ENCODE results near the gene SH3TC1.

SH3TC1 gene

DNA sequence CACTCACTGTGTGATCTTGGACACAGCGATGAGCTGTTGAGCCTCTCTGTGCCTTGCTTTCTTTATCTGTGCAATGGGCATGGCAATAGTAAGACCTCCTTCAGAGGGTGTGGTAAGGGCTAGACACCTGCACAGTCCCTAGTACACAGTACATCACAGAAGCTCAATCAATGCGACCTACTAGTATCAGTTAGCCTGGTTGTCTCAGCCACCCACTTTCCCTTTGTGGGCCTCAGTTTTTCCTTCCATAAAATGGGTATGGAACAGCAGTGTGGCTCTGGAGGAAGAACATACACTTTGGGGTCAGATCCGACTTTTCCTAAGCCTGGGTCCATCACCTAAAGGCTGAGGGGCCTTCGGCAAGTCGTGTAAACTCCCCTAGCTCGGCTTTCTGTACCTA lies 67.0 kb downstream of the SH3TC1 start:
- no peak for ATAC-seq

DNA sequence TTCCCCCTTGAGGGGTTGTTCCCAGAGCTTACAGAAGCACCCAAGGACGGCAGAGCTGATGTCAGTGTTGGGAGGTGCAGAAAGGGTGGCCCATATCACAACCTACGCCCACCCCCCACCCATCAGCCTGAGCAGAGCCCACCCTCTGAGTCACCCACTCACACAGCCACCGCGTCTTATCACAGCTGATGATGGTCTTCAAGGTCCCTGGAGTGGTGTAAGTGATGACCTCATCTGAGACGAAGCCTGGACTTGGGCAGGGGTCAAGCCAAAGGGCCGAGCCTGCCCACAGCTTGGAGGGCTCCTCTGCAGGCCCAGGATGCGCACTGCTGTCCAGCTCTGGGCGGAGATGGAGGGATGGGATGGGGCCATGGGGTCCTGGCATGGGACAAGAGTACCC lies 67.4 kb downstream of the SH3TC1 start:
- ATAC-seq, result no peak

DNA sequence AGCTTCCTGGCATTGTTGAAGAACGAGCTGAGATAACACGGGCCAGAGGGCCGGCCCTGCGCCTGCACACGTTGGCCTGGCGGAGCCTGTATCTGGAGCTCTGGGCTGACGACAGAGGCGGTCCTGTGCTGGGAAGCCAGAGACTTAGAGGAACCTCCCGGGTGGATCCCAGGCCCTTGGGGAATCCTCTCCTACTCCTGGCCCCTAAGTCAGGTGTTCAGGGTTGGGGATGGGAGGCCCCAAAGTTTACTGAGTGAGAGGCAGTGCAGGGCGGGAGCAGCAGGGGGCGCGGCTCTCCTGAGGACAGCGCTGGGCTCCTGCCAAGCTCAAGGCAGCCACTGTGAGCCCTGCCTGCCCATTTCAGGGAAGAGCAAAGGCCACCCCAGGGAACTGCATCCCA lies 68.0 kb downstream of the SH3TC1 start:
- peak in 1 of 2 donors; percentile 20 for ATAC-seq

- no peak for ATAC-seq
Observed at GRCh38 chr4:8268211-8268610, 69.1 kb downstream of the SH3TC1 start.

- no peak for ATAC-seq
Observed at GRCh38 chr4:8268901-8269534, 69.9 kb downstream of the SH3TC1 start.

GRCh38 chr4:8269535-8270417 lies 70.7 kb downstream of the SH3TC1 start, which contains the start of gene HTRA3:
TSS of gene HTRA3 (plus strand) at chr4:8269754. CDS start at chr4:8269969, 215 bp downstream.
- ATAC-seq, result no peak

DNA sequence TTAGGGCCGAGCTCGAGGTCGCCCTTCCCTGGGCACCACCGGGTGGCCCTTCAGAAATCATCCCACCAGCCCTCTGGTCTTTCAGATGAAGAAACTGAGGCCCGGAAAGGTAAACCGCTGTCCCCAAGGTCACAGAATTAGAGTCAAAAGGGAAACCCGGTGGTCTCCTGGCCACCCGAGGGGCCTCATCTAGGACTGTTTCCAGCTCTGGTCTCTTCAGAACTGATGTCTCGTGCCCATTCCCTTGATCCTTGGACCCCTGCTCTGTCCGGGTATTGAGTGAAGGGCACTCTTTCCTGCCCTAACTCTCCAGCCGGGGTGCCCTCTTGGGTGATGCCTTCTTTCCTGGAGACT lies 71.3 kb downstream of the SH3TC1 start:
- ATAC-seq, result no peak

GRCh38 chr4:8270912-8271815 lies 72.1 kb downstream of the SH3TC1 start:
- ATAC-seq, result no peak

DNA sequence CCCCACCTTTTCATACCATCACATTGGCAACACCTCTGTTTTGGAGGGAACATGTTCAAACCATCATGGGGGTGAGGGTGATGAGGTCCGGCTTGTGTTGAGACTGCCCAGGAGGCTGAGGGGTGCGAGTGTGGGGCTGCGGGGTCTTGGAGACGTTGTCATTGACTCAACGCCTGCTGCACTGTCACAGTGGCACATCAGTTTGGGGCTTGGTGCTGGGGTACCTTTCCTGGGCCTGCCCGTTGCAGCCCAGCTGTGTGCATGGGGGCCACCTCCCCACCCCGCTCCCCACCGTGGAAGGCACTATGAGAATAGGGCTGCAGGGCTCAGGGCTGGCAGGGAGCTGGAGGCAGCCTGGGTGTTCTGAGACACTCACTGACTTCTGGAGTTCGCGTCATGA lies 72.7 kb downstream of the SH3TC1 start:
- ATAC-seq, result no peak

DNA sequence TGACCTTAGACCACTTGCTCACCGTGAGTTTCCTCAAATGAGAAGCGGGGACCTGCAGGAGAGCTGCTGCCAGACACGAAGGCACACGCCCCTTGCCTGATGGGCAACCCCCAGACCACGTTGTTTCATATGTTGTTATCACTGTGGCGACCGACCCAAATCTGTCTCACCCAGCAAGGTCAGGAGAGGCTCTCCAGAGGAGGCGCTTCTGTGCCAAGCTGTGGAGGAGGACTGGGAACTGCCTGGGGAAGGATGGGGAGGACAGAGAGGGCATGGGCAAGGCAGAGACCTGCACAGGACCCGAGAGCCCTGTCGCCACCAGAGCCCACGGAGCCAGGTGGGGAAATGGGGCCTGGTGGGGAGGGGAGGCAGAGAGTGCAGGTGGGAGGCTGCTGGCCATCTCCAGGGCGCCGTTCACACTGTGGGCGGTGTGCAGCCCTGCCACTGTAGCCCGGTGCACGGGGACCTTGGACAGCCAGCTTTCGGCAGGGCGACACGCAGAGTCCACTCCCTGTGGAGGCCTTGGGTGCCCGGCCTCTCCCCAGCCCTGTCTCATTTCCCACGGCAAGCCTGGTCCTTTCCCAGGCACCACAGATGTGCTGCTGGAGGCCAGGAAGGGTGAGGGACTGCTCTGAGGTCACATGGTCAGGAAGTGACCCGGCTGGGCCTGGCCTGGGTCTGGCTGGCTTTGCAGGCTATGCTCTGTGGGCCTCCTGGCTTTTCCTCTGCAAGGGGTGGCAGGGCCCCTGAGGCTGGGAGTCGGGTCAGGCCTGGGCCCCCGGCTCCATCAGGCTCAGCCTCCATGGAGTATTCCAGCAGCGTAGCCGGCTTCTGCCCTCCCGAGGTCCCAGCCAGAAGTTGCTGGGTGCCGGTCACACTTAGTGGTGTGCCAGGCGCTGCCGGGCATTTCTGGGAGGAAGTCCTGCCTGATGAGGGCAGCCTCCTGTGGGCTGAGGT lies 73.7 kb downstream of the SH3TC1 start:
- ATAC-seq, result no peak

DNA sequence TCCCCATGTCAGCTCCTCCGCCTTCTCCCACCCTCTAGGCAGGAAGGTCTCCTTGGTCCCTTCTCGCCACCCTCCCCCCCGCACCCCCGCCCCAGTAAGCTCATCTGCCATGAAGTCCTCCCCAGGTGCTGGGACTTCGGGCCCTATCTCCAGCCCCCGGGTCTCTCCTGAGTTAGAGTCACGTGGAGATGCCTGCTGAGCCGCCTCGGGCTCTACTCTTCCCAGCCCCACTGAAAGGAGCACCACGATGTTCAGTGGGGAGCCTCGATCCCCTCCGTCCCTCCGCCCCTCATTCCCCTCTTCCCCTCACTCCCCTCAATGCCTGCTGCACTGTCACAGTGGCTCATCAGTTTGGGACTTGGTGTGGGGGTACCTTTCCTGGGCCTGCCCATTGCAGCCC lies 74.4 kb downstream of the SH3TC1 start:
- no peak for ATAC-seq

DNA sequence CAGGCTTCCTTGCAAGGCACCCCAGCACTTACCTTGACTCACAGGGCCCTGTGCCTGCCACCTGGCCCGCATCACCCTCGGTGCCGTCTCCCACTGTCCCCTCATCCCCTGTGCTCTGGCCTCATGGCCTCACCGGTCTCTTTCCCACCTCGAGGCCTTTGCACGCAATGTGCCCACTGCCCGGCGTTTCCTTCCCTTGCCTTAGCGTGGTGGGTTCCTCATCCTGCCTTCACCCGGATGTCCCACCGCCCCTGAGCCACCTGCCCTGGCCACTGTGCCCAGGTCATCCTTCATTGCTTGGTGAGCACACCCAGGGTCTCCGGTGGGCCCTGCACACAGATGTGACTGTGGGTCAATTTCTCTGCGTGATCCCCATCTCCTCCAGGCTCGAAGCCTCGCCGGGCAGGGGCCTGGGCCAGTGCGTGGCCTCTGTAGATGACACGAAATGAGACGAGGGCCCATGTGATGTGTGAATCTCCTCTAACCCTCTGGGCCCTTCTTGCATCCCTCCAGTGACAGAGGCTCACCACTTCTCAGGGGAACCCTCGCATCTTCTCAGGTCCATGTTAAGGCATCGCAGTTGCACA lies 75.1 kb downstream of the SH3TC1 start:
- no peak for ATAC-seq

- ATAC-seq, result no peak
Observed at GRCh38 chr4:8274765-8275547, 75.9 kb downstream of the SH3TC1 start.

DNA sequence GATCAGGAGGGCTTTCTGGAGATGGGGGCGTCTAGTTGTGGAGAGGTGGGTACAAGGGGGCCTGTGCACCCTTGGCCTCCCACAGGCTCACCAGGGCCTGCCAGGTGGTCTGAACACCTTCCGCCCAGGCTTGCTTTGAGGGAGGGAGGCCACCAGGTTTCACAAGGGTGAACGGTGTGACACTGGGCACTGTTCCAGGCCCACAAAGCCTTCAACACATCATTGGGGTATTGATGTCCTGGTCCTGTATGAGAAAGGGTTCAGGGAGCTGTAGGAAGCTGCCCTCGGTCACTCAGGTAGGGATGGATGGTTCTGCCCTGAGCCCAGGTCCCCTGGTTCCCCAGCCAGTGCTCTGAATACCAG lies 76.4 kb downstream of the SH3TC1 start:
- ATAC-seq, result no peak

GRCh38 chr4:8276358-8277240 lies 77.5 kb downstream of the SH3TC1 start:
- no peak for ATAC-seq

GRCh38 chr4:8277356-8278008 lies 78.4 kb downstream of the SH3TC1 start:
- ATAC-seq, result no peak

DNA sequence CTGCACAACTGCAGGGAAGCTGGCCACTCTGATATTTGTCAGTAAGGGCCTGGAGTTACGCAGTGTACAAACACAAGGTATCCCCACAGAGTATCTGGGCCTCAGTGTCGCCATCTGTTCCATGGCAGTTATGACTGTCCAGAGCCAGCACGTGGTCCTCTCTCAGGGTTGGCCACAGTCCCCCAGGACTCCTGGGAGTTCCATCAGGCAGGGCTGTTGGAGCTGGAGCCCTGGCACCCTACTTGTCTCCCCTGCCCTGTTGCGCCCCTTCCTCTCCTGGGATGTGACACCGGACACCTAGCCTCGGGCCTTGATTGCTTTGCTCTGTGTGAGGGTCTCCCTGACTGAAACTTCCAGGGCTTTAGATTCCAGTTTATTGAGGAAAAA lies 78.9 kb downstream of the SH3TC1 start:
- ATAC-seq, result no peak

DNA sequence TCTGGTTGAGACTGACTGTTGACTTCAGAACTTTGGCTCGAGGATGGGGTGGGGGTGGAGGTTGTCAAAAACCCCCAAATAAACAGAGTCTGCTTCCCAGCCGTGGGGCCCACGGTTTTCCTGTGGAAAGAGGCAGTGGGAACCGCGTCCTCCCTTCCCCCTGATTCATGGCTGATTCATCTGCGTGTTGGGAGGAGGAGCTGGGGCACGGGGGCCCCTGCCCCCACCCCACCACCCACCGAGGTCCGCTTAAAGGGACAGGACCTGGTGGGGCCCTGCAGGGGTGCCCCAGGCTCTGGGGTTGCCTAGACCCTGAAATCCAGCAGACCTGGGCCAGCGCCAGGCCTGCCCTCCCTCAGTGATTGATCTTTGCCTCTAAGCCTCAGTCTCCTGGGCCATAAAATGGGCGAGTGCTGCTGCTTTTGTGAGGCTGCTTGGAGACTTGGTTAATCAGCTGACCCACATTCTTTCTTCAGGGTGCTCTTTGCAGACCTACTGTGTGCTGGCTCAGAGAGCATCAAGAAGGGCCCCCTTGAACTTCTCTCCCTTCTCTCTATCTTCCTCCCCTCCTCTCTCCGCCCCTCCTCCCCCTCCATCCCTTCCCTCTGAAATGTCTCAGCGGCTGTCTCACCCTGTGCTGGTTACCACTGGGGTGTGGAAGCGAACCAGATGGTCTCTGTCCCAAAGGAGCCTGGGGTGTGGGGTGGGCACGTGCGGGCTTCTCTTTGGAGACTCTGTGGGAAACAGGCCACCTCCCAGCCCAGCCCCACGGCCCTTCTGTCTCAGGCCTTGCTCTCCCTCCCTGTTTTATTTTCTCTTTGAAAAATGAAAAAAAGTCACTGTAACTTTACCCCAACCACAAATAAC lies 79.6 kb downstream of the SH3TC1 start:
- ATAC-seq, result no peak

Measured in activated CD4-positive, CD25-positive, alpha-beta regulatory T cell treated with anti-CD3 and anti-CD28 coated beads, Interleukin-2, amount 50 U/mL, for 24 hours (primary cell).